Astrocyte of the cerebellum (primary cell): ENCODE data around the gene SIRPB2.

Experiments
- DNase-seq: peaks from one replicate; pipeline ENCODE4 v3.0.0-alpha.2; 2011; ENCODE audit warnings: low read depth
- H3K4me3 ChIP-seq: 2 replicates; pipeline ENCODE4 v1.5.1; 2011; ENCODE audit warnings: mild to moderate bottlenecking, low read depth, low read length, moderate library complexity
- in situ Hi-C: cut with HindIII; loops from 2 replicates; pipeline ENCODE4 v1.10.0; 2017; ENCODE audit warnings: low sequenced_read_pairs
- TF ChIP-seq, protein P1 (sequence below): IDR thresholded peaks from 2 replicates; pipeline ENCODE4 v1.5.1; 2012; ENCODE audit warnings: low read length, low read depth, moderate library complexity, mild to moderate bottlenecking; ENCODE audit errors: missing control alignments

SIRPB2 gene

DNA sequence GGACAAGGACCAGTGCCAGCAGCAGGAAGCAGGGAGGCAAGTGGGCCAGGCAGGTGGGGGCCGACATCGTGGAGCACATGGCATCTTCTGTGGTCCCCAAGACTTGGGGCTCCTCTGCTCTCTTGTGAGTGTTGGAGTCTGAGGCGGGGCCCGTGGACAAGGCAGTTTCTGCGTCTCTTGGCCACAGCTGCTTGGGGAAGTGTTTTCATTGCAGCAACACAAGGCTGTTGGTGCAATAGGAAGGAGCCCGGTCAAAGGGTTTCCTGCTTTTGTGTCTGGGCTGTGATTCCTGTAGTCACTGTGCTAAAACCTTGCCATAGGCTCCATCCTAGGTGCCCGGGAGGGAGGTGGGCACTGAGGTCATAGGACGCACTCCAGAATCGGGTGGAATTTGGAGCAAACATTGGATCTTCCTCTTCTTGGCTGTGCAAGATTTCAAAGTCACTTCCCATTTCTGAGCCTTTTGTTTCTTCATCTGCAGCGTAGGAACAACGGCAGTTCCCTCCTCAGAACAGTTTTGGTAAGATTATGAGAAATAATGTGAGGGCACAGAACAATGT lies at the start of gene SIRPB2:
TSS of gene SIRPB2 (minus strand) at position 140 of the 560 bp plus-strand sequence. CDS start at position 79, 61 bp downstream.
- no peak for DNase-seq
- TF ChIP-seq, protein P1, sequence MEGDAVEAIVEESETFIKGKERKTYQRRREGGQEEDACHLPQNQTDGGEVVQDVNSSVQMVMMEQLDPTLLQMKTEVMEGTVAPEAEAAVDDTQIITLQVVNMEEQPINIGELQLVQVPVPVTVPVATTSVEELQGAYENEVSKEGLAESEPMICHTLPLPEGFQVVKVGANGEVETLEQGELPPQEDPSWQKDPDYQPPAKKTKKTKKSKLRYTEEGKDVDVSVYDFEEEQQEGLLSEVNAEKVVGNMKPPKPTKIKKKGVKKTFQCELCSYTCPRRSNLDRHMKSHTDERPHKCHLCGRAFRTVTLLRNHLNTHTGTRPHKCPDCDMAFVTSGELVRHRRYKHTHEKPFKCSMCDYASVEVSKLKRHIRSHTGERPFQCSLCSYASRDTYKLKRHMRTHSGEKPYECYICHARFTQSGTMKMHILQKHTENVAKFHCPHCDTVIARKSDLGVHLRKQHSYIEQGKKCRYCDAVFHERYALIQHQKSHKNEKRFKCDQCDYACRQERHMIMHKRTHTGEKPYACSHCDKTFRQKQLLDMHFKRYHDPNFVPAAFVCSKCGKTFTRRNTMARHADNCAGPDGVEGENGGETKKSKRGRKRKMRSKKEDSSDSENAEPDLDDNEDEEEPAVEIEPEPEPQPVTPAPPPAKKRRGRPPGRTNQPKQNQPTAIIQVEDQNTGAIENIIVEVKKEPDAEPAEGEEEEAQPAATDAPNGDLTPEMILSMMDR = no peak
- no peak within 1 kb of the TSS for H3K4me3 ChIP-seq
- in situ Hi-C loops = no loop called here

DNA sequence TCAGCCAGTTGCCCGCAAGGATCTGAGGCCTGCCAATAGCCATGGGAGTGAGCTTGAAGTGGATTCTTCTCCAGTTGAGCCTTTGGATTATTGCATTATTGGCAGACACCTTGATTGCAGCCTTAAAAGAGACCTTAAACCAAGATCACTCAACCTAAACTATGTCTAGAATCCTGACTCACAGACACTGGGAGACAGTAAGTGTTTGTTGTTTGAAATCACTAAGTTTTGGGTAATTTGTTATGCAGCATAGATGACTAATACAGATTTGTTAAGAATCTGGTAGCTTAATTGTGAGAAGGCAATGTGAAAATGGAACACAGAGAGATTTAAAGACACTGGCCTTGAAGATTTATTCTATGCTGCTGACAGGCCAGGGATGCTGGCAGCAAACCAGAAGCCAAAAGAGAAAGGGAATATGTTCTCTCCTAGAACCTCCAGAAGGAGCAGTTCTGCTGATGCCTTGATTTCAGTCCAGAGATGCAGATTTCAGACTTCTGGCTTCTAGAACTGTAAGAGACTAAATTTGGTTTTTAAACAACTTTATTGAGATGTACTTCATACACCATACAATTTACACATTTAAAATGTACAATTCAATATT lies 48.7 kb upstream of the SIRPB2 start:
- no peak for DNase-seq
- TF ChIP-seq, protein P1 = no peak
- H3K4me3 ChIP-seq = no peak overlapping the region
- in situ Hi-C loops = no loop called here

DNA sequence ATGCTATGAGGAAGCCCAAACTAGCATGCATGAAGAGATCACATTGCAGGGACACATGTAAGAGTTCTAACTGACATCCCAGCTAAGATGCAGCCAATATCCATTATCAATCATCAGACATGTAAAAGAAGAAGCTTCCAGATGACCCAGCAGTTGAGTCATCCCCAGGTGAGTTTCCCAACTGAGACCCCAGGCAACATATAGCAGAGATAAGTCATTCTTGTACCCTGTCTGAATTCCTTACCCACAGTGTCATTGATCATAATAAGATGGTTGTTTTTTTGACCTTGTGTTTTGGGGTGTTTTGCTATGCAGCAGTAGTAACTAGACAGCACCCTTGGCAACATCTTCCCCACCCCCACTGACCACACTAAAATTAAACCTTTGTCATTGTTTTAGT lies 47.4 kb upstream of the SIRPB2 start:
- TF ChIP-seq, protein P1 = no peak
- in situ Hi-C loops = no loop called here
- DNase-seq = no peak
- no peak overlapping the region for H3K4me3 ChIP-seq

DNA sequence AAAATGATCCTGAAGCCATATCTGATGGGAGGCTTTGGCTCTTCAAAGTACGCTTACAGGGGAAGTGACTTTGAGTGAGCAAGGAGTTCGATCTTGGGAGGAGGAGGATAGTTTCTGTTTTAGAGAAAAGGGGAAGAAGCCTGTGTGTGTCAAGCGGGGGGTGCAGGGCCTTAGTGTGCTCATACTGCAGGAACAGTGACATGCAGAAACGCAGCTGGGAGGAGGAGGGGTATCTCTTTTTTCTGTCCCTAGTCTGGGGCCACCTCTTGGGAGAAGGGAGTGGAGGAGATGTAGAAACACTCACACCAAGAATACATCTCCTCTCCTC lies 46.5 kb upstream of the SIRPB2 start:
- no peak for DNase-seq
- in situ Hi-C loops = no loop called here
- TF ChIP-seq, protein P1 = no peak
- no peak overlapping the region for H3K4me3 ChIP-seq

DNA sequence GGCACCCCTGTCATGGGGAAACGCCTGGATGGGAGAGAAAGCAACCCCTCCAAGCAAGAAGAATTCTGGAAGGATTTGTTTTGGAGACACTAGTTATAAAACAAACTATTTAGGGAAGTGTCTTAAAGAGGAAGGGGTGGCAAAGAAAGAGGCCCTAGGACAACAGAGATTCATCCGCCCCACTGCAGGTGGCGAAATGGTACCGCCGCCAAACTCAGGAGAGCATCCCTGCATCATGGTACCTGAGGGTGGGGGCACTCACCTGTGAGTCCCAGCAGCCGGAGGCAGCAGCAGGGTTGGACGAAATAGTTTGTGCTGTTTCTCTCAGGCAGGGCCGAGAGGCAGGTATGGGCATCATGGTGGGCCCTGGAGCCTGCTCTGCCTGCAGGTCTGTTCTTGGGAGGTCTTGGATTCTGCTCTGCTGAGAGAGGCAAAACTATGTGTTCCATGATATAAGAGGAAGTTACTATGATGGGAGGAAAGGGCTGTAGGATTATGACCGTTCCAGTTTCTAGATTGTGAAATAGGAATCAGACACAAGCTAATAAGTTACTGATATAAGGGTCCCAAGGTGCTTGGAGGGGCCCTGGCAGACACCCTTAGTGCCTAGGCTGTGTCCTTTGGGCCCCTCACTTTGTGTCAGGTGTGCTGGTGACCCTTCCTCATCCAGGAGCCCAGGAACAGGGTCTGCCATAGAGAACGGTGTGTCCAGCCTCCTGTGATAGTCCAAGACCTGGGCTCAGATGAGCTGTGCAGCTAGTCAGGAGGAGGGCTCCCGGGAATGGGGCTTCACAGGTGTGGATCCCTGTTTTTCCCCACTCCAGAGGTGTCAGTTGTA lies 45.9 kb upstream of the SIRPB2 start:
- in situ Hi-C loops = no loop called here
- TF ChIP-seq, protein P1 = no peak
- H3K4me3 ChIP-seq = no peak overlapping the region
- DNase-seq = no peak

DNA sequence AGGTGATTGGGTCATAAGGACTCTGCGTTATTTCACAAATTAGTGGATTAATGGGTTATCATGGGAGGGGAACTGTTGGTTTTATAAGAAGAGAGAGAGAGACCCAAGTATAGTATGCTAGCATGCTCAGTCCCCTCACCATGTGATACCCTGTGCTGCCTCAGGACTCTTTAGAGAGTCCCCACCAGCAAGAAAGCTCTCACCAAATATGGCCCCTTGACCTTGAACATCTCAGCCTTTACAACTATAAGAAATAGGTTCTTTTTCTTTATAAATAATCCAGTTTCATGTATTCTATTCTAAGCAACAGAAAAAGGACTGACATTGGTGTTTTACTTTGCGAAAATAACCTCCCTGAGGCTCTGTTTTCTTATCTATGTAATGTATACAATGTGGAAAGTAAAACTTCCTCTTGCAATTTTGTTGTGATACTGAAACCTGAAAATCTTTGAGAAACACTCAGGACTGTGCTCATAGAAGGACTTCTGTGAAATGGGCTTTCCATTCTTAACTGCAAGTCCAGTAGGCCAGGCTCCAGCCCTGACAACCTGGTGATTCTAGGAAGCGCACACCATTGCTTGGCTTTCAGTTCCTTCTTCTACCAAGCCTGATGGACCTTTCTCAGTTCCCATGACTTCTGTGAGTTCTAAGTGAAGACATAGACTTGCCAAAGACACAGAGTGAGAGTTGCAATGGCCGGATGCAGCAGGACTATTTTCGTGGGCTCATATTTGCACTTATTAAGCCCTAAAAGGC lies 44.4 kb upstream of the SIRPB2 start:
- in situ Hi-C loops = no loop called here
- no peak for DNase-seq
- TF ChIP-seq, protein P1 = no peak
- no peak overlapping the region for H3K4me3 ChIP-seq
